Measurements from ENCODE around the gene P2RY8.

The P2RY8 gene

GRCh38 chrX:1529328-1529727 lies 7.7 kb downstream of the P2RY8 start:
- TF ChIP-seq CTCF (IDR thresholded peaks at IDR 0.05; ENCODE audit: borderline replicate concordance, control extremely low read depth, extremely low read depth, insufficient read depth, missing control alignments) = no peak
- no peak for DNase-seq (ENCODE audit: low spot score)
- in situ Hi-C loops (cut with MboI; ENCODE audit: low sequenced_read_pairs, unreplicated experiment) = loop anchor here (10.0 kb wide), 1 partner anchor 65 kb away; no protein-coding TSS in a partner anchor

- no peak for DNase-seq (ENCODE audit: low spot score)
- no peak for TF ChIP-seq CTCF (IDR thresholded peaks at IDR 0.05; ENCODE audit: borderline replicate concordance, control extremely low read depth, extremely low read depth, insufficient read depth, missing control alignments)
- in situ Hi-C loops (cut with MboI; ENCODE audit: low sequenced_read_pairs, unreplicated experiment) = loop anchor here (10.0 kb wide), 1 partner anchor 64 kb away; no protein-coding TSS in a partner anchor
Measured at GRCh38 chrX:1528884-1529203, 8.1 kb downstream of the P2RY8 start.

- TF ChIP-seq CTCF (IDR thresholded peaks at IDR 0.05; ENCODE audit: borderline replicate concordance, control extremely low read depth, extremely low read depth, insufficient read depth, missing control alignments) = no peak
- in situ Hi-C loops (cut with MboI; ENCODE audit: low sequenced_read_pairs, unreplicated experiment) = loop anchor here (10.0 kb wide), 1 partner anchor 64 kb away; no protein-coding TSS in a partner anchor
- DNase-seq (ENCODE audit: low spot score) = no peak
Measured at GRCh38 chrX:1528186-1528883, 8.7 kb downstream of the P2RY8 start.

GRCh38 chrX:1527457-1527856 lies 9.5 kb downstream of the P2RY8 start:
- in situ Hi-C loops (cut with MboI; ENCODE audit: low sequenced_read_pairs, unreplicated experiment) = loop anchor here (10.0 kb wide), 1 partner anchor 63 kb away; no protein-coding TSS in a partner anchor
- TF ChIP-seq CTCF (IDR thresholded peaks at IDR 0.05; ENCODE audit: borderline replicate concordance, control extremely low read depth, extremely low read depth, insufficient read depth, missing control alignments) = no peak
- DNase-seq (ENCODE audit: low spot score) = no peak

- no peak for DNase-seq (ENCODE audit: low spot score)
- in situ Hi-C loops (cut with MboI; ENCODE audit: low sequenced_read_pairs, unreplicated experiment) = loop anchor here (10.0 kb wide), 1 partner anchor 62 kb away; no protein-coding TSS in a partner anchor
- no peak for TF ChIP-seq CTCF (IDR thresholded peaks at IDR 0.05; ENCODE audit: borderline replicate concordance, control extremely low read depth, extremely low read depth, insufficient read depth, missing control alignments)
Measured at GRCh38 chrX:1526565-1526964, 10.4 kb downstream of the P2RY8 start.

GRCh38 chrX:1525583-1526355 lies 11.2 kb downstream of the P2RY8 start:
- DNase-seq (ENCODE audit: low spot score) = no peak
- in situ Hi-C loops (cut with MboI; ENCODE audit: low sequenced_read_pairs, unreplicated experiment) = loop anchor here (10.0 kb wide), 1 partner anchor 61 kb away; no protein-coding TSS in a partner anchor
- TF ChIP-seq CTCF (IDR thresholded peaks at IDR 0.05; ENCODE audit: borderline replicate concordance, control extremely low read depth, extremely low read depth, insufficient read depth, missing control alignments) = no peak
